GM19099 (cell line): ENCODE data around the gene WDR72.

ENCODE experiments used
- POLR2A ChIP-seq: IDR thresholded peaks from 3 replicates; pipeline ENCODE4 v1.6.1; 2011; ENCODE audit warnings: low read depth; ENCODE audit not compliant: insufficient read length; ENCODE audit errors: extremely low read depth

Gene WDR72

DNA sequence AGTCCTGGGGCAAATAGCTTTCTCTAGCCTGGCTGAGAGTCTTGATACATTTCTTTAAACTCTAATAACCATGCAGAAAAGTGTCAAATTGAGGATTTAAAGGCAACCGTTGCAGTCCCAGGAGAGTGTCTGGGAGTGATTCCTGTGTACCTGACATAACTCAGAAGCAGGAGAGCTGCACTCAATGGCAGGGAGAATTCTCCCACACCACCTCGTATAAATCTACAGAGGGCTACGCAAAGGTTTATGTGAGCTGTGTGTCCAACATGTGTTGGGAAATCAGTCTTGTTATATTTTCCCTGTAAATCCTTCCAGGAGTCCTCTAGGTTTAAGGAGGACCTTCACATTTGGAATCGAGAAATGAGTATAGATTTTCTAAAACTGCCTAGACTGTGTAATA lies 192.6 kb downstream of the WDR72 start:
- TF ChIP-seq POLR2A, result no peak

DNA sequence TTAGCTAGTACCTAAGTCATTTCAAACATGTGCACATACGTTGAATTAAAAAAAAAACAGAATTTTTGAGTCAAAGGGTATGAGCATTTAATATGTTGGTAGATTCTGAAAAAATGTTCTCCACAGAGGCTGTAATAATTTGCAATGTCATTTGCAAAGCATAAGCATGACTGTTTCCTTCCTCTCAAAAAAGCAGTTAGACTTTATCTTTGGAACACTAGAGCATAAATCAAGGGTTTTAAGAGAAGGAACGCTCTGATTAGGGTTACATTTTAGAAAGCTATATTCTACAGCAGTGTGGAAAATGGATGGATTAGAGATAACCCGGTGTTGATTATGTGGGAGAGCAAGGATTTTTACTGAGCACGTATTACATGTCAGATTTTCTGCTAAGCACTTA lies 193.7 kb downstream of the WDR72 start:
- TF ChIP-seq POLR2A, result no peak

DNA sequence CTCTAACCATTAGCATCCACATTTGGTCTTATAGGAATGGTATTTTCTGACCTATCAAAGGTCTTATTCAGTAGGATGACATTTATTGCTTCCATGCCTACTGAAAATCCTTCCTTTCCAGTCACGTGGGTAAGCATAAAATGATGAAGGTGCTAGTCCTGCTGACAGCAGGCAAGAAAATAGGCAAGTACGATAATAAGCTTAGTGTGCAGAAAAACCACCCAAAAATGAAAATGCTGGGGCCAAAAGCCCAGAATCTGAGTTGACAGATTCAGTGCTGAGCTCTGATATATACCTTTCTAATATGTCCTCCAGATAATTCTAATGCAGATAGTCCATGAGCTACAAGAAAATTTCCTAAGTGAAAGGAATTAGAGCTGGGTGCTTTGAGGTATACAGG lies 194.8 kb downstream of the WDR72 start:
- TF ChIP-seq POLR2A, result no peak

DNA sequence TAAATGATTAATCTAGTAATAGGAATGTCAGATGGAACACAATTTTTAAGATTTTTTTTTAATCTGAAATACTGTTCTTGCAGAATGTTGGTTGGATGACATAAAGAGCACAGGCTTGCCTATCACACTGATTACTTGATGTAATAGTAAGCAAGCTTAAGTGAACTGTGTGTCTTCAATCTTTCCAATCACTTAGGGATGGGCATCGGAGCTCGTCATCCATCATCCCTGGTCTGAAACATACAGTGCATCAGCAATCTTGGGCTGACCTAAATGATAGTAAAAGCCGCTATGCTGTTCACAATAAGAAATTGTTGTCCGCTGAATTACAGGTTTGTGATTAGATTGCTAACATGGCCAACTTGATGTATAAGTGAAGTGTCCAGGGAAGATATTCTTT lies 195.8 kb downstream of the WDR72 start:
- no peak for TF ChIP-seq POLR2A

DNA sequence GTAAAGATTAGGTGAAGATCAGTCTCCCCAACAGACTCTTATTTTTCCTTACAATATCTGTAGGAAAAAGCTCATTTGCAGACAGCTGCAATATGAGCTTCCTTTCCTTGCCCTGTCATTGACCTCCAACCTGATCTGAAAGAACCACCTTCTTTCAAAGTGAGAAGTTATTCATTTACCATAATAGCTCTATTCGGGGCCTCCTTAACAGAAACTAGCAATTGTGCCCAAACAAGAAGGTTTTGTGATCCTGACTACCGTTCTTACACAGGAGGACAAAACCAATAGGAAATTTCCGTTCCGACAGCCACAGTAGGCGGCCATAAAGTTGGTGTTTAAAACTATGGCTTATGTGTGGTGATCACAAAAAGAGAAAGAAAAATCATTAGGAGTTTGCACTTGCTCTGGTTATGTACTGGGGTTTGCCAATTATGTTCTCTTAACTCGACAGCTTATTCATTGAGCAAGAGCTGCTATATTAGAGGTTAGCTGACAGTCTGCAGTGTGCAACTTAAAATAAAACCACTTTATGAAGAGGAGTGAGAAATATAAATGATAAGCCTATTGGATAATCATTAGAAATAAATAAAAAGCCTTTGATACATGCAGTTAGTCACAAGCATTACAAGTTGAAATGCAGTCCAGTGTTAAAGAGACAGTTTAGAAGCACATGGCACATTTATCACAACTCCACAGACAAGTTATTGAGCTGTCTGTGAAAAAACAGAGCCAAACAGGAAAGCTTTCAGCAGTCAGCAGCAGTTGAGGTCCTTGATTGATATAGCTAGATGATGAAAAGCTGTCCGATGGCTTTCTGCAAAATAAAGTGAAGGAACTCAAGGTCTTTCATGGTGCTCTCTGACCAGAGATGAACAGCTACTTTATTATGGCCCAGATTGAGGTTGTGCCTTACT lies 199.8 kb downstream of the WDR72 start:
- TF ChIP-seq POLR2A, result no peak

DNA sequence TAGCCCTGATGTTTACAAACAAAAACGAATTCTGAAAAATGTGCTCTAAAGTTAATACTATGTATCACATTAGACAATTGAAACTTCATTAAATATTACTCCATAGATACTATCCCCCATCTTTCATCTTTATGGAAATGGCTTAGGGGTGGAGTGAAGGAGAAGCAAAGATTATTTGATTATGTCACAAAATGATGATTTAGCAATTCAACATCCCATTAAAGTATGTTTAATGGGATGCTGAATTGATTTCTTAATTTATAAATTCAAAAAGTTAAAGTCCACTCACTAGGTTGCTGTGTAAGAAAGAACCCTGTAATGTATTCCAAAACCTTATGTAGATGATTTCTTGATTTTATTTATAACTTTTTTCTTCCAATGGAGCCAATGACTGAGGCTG lies 201.1 kb downstream of the WDR72 start:
- TF ChIP-seq POLR2A, result no peak

DNA sequence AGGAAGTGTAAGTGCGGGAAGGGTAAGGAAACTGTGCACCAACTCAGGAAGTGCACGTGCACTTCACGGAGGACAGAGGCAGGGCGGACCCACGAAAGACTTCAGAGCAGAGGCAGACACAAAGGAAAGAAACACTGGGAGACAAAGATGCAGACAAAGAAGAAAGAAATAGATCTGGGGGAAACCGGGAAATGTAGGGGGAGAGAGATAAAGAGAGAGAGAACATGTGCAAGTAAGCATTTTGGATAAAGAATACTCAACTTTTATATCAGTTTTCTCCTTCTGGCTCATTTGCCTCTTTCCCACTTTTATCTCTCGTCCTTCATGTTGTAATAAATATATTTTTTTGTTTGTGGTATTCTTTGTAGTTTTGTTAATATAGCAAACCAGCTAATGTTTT lies 204.2 kb downstream of the WDR72 start:
- TF ChIP-seq POLR2A, result no peak

DNA sequence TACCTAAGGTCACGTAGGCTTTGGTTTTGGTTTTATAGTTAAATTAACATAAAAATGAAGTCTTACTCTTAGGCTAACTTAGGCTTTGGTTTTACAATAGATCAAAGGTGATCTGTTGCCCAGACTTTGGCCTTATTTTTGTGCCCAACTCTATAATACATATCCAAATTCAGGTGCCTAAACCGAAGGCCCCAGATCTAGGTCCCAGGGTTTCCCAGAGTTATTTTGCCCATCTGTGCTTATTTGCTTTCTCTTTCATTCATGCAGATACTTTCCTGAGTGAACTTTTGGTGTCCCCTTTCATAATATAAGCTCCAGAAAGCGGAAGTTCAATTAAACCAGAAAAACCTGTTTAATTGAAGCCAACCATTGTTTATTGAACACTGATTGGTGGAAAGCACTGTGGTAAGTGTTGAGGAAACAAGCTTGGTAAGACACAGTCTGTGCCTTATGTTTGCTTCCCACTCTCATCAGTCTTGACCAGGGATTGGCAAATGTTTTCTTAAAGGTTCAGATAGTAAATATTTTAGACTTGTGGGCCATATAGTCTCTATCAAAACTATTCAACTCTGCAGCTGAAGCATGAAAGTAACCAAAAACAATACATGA lies 209.7 kb downstream of the WDR72 start:
- TF ChIP-seq POLR2A, result no peak

DNA sequence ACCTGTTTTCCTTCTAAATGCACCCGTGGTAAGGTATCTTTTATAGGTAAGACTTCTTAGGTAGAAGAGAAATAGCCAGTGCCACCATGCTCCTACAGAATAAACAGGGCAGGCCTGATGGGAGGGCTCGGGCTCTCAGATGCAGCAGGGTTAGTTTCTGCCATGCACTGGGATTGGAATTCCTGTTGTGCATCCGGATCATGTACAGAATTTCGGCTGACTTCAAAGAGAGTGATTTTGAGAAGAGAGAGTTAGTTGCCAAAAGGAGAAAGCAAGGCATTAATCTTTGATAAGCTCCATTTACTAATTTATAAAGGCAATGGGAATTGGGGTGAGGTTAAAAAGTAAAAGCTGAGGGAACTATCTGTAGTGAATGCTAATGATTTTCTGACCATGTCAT lies 211.2 kb downstream of the WDR72 start:
- TF ChIP-seq POLR2A, result no peak

DNA sequence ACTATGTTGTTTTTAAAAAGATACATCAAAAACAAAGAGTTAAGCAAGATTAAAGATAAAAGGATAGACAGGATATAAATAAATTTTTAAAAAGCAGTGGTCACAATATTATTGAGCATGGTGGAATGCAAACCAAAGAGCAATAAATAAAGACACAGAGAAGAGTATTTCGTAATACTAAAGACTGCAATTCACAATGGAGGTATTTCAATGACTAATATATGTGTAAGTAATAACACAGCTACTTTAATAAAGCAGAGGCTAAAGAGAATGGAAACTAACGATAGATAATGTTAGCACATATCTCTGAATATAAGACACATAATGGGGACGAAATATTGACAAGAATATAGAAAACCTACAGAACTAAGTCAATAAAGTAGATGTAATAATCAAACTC lies 219.6 kb downstream of the WDR72 start:
- TF ChIP-seq POLR2A, result no peak

DNA sequence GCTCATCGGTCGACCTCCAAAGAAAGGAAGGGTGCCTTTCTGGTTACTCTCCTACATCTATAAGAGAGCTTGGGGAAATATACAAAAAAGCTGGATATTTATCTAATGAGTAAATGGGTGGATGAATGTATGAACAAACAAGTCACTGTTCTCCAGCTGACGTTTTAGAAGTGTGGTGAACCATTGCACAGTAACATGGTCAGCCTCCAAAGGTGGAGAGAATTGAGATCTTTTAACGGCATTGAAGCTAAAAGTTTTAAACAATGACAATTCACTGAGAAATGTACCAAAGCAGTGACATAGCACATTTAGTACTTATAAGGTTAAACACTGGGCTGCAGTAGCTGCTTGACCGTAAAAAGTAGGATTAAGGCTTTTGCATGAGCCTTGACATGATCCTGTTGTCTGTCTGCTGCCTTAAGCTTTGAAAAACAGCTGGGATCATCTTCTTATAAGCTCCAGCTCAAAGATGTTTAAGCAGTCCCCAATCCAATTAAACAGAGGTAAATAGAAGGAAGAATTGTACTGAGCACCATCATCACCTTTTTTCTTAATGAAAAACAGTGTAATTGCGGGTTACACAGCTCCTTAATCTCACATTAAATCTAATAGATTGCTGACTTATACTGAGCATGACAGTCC lies 222.9 kb downstream of the WDR72 start:
- no peak for TF ChIP-seq POLR2A

DNA sequence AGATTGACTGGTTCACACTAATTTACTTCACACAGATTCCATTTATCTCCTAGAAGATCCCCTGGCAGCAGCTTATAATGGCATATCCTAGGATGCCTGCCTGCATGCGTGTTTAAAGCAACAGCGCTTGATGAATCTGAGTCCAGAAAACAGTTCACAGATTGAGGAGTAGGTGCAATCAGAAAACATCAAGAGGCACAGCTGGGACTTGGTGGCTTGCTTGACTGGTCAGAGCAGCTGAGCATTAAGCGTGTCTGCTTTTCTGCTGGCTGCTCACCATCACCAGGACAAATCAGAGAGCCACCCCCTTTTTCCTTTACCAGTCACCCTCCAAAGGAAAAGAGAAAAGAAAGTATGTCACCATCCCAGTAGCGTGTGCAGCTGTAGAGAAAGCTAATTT lies 223.6 kb downstream of the WDR72 start:
- TF ChIP-seq POLR2A, result no peak

DNA sequence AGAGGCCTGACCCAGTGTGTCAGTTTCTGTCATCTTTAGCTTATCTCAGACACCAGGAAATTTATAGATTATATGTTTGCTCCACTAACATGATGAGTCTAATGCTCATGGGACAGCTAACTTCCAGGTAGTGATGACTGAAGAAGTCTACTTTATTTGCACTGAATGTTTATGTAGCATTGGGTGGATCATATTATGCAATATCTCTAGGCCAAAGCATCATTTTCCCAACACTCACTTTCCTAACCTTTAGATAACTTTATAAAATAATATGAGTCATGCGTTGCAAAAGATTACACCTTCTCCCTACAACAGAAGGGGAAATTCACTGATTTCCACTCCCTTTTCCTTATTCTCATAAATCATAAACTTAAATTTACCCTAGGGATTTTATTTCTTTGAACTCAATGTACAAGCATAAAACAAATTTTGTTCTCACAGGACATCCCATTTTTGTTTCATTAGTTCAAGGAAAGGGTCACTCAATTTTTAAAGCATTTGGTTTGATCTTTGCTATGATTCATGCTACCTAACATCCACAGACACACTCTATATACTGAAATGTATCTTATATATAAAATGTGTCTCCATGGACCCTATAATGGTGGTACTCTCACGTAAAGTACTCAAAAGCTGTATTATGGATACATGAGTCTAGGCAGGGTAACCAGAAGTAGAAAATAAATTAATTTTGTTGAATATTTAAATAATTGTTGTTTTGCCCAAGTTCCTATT lies 225.2 kb downstream of the WDR72 start:
- no peak for TF ChIP-seq POLR2A

DNA sequence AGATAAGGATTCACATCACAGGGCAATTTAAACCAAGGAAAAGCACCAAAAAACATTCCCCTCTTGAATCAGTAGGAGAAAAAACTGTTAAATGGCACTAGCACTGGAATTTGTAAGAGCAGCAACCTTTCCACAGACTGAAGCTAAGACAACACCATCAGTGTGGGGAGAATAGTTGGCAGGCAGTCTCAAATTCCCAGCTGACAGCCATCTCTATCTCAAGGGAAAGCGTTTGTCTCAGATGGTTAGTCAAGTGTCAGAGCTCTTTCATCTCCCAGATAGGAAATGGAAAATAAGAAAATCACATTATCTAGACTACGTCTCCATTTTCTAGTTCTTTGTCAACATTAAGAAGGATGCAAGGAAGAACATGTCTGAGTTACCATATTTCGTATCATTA lies 228.7 kb downstream of the WDR72 start:
- no peak for TF ChIP-seq POLR2A

DNA sequence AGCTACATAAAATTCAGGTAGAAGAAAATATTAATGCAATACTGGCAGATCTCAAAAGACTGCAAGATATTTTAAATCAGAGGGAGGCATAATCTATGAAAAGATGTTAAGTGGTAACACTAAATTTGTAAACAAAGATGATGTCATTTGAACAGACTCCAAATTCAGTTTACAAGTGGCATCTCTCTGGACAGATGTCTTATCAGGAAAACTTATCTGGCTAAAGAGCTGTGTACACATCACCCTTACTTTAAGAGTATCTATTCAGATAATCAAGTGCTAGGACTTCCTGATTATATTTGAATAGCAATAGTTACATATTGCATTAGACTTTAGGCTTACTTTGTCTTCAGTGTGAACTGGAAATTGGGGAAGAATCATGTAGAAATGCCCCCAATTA lies 231.5 kb downstream of the WDR72 start:
- TF ChIP-seq POLR2A, result no peak
